Measurements from ENCODE around the gene DNAH9.

Gene DNAH9

DNA sequence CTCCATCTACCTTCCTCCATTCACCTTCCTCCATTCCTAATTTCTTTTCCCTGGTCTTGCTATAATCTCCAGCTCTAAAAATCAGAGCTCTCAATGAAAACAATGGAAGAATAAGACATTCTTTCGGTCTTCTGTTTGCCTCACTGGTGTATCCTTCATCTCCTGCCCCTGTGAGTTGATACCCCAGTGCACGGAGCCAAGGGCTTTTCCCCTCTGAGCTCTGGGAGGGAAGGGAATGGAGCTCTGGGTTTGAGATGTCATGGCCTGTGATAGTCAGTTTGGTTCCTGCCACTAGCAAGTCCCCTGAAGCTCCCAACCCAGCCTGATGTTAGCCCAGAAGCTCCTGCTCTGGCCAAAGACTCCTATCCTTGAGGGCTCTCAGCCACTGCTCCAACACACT is 36.6 kb upstream of the DNAH9 start:
- Histone ChIP-seq H3K4me1 (ENCODE audit: insufficient read depth, low read length) (no peaks in the 10 kb centered on the region), H3K79me2 (ENCODE audit: insufficient read depth, low read length) (no peaks in the 10 kb centered on the region), H3K27ac (ENCODE audit: low read length) (no peak overlapping the region), H4K20me1 (ENCODE audit: insufficient read depth, low read length) (no peaks in the 10 kb centered on the region), H3K36me3 (ENCODE audit: insufficient read depth, low read length) (no peaks in the 10 kb centered on the region), H3K9ac (ENCODE audit: low read depth, low read length) (no peak overlapping the region), H3K27me3 (ENCODE audit: insufficient read depth, low read length, poor library complexity) (no peaks in the 10 kb centered on the region), H3K9me3 (ENCODE audit: insufficient read depth, low read length, severe bottlenecking) (no peaks in the 10 kb centered on the region), H3K4me3 (ENCODE audit: low read depth in 1 of 2, low read length in 2 of 2) (no peak overlapping the region), H2AFZ (ENCODE audit: low read depth, low read length) (no peak overlapping the region), H3K4me2 (ENCODE audit: insufficient read depth, low read length) (no peak overlapping the region)
- ATAC-seq (ENCODE audit: insufficient read depth, low read depth) (no peak), DNase-seq (no peak)
- TF ChIP-seq EZH2 (IDR thresholded peaks at IDR 0.05; ENCODE audit: borderline replicate concordance, low read depth, low read length, severe bottlenecking): no peak
- TF ChIP-seq, protein P1, sequence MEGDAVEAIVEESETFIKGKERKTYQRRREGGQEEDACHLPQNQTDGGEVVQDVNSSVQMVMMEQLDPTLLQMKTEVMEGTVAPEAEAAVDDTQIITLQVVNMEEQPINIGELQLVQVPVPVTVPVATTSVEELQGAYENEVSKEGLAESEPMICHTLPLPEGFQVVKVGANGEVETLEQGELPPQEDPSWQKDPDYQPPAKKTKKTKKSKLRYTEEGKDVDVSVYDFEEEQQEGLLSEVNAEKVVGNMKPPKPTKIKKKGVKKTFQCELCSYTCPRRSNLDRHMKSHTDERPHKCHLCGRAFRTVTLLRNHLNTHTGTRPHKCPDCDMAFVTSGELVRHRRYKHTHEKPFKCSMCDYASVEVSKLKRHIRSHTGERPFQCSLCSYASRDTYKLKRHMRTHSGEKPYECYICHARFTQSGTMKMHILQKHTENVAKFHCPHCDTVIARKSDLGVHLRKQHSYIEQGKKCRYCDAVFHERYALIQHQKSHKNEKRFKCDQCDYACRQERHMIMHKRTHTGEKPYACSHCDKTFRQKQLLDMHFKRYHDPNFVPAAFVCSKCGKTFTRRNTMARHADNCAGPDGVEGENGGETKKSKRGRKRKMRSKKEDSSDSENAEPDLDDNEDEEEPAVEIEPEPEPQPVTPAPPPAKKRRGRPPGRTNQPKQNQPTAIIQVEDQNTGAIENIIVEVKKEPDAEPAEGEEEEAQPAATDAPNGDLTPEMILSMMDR (IDR thresholded peaks at IDR 0.05; ENCODE audit: borderline replicate concordance, extremely low read depth, low read length, poor library complexity, severe bottlenecking): no peak

DNA sequence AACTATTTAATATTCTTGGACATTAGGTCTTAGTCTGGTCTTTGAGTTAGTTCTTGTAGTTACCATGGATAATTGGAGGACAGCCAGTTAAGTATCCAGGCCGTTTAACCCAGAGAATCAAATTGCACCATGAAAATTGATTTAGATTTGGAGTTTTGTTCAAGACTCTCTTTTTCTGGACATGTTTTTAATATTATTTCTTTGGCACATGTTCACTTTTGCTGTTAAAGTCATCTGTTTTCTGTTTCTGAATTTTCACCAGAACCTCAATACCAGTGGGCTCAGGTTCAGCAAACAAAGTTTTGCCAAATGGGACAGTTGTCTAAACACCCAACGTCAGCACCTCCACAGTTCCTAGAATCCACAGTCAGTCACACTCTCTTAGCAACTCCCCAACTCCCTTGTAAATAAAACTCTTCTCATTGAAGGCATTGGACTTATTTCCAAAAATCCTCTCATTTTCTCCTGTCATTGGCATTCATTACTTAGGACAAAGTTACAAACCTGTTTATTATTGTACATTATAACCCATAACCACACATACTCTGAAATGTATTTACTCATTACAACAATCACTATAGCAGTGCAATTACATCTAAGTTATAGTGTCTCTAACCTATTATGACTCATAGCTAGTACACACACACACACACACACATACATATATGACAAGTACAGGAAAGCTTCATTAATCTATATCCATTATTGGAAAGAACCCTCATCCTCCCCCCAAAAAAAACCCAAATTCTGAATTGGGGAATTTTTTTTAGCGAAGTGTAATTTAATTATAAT is 33.5 kb upstream of the DNAH9 start:
- Histone ChIP-seq H4K20me1 (ENCODE audit: insufficient read depth, low read length) (no peaks in the 10 kb centered on the region), H3K27ac (ENCODE audit: low read length) (no peak overlapping the region), H3K4me3 (ENCODE audit: low read depth in 1 of 2, low read length in 2 of 2) (no peak overlapping the region), H3K27me3 (ENCODE audit: insufficient read depth, low read length, poor library complexity) (no peaks in the 10 kb centered on the region), H3K36me3 (ENCODE audit: insufficient read depth, low read length) (no peaks in the 10 kb centered on the region), H3K4me2 (ENCODE audit: insufficient read depth, low read length) (no peak overlapping the region), H3K4me1 (ENCODE audit: insufficient read depth, low read length) (no peaks in the 10 kb centered on the region), H3K79me2 (ENCODE audit: insufficient read depth, low read length) (no peaks in the 10 kb centered on the region), H3K9me3 (ENCODE audit: insufficient read depth, low read length, severe bottlenecking) (no peaks in the 10 kb centered on the region), H3K9ac (ENCODE audit: low read depth, low read length) (no peak overlapping the region), H2AFZ (ENCODE audit: low read depth, low read length) (no peak overlapping the region)
- TF ChIP-seq, protein P1 (IDR thresholded peaks at IDR 0.05; ENCODE audit: borderline replicate concordance, extremely low read depth, low read length, poor library complexity, severe bottlenecking): no peak
- no peak for TF ChIP-seq EZH2 (IDR thresholded peaks at IDR 0.05; ENCODE audit: borderline replicate concordance, low read depth, low read length, severe bottlenecking)
- ATAC-seq (ENCODE audit: insufficient read depth, low read depth): no peak
- no peak for DNase-seq

DNA sequence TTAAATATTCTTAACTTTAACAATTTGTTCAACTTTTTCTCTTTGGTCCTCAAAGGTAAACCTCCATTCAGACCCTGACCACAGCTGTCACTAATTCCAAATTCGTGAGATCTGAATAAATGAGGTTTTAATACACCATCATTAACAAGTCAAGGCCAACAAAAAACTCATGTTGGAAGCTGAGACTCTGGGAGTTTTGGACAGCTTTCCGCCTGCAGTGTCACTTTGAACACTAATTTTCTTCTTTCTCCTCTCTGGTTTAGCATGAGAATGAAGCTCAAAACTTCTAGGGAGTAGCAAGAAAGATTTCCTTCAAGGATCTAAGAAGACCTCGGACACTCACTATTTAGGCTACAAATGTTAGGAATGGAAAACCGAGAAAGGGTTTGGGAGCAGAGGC is 32.7 kb upstream of the DNAH9 start:
- H3K27me3 ChIP-seq (ENCODE audit: insufficient read depth, low read length, poor library complexity): no peaks in the 10 kb centered on the region
- H4K20me1 ChIP-seq (ENCODE audit: insufficient read depth, low read length): no peaks in the 10 kb centered on the region
- ATAC-seq (ENCODE audit: insufficient read depth, low read depth) (no peak), DNase-seq (no peak)
- H3K79me2 ChIP-seq (ENCODE audit: insufficient read depth, low read length): no peaks in the 10 kb centered on the region
- H3K4me3 ChIP-seq (ENCODE audit: low read depth in 1 of 2, low read length in 2 of 2): no peak overlapping the region
- TF ChIP-seq EZH2 (IDR thresholded peaks at IDR 0.05; ENCODE audit: borderline replicate concordance, low read depth, low read length, severe bottlenecking): no peak
- TF ChIP-seq, protein P1 (IDR thresholded peaks at IDR 0.05; ENCODE audit: borderline replicate concordance, extremely low read depth, low read length, poor library complexity, severe bottlenecking): no peak
- no peak overlapping the region for H2AFZ ChIP-seq (ENCODE audit: low read depth, low read length)
- H3K4me1 ChIP-seq (ENCODE audit: insufficient read depth, low read length): no peaks in the 10 kb centered on the region
- H3K9ac ChIP-seq (ENCODE audit: low read depth, low read length): no peak overlapping the region
- H3K9me3 ChIP-seq (ENCODE audit: insufficient read depth, low read length, severe bottlenecking): no peaks in the 10 kb centered on the region
- no peaks in the 10 kb centered on the region for H3K36me3 ChIP-seq (ENCODE audit: insufficient read depth, low read length)
- H3K4me2 ChIP-seq (ENCODE audit: insufficient read depth, low read length): no peak overlapping the region
- no peak overlapping the region for H3K27ac ChIP-seq (ENCODE audit: low read length)

All from DND-41 (cell line).